BLaER1 treated with 17β-estradiol and CSF1 and Interleukin-3, amounts not matched to agents 10 nM and 100 nM (cell line): ENCODE data around the gene SHBG.
A peak's percentile ranks its signal among the peaks of the same experiment; 100 is the strongest.

Source experiments
- H3K27ac ChIP-seq, 11 experiments: shearing (Covaris generic); formaldehyde crosslinking; 2 replicates each; pipeline ENCODE4 v1.8.1; 2022
- H3K27me3 ChIP-seq, 11 experiments: shearing (Covaris generic); formaldehyde crosslinking; 2 replicates each; pipeline ENCODE4 v1.8.1; 2022
- H3K36me3 ChIP-seq, 11 experiments: shearing (Covaris generic); formaldehyde crosslinking; 2 replicates each; pipeline ENCODE4 v1.8.1; 2022
- H3K4me1 ChIP-seq, 10 experiments: shearing (Covaris generic); formaldehyde crosslinking; 2 replicates each; pipeline ENCODE4 v1.8.1; 2022
- H3K4me2 ChIP-seq, 11 experiments: shearing (Covaris generic); formaldehyde crosslinking; 2 replicates each; pipeline ENCODE4 v1.8.1; 2022
- H3K4me3 ChIP-seq, 10 experiments: shearing (Covaris generic); formaldehyde crosslinking; 2 replicates each; pipeline ENCODE4 v1.8.1; 2022
- H3K9ac ChIP-seq, 11 experiments: shearing (Covaris generic); formaldehyde crosslinking; 2 replicates each; pipeline ENCODE4 v1.8.1; 2022
- H3K9me3 ChIP-seq, 11 experiments: shearing (Covaris generic); formaldehyde crosslinking; replicated peaks in 1 of 11; 2 replicates each; pipeline ENCODE4 v1.8.1; 2022
- H4K20me1 ChIP-seq, 11 experiments: shearing (Covaris generic); formaldehyde crosslinking; 2 replicates each; pipeline ENCODE4 v1.8.1; 2022
- Cebpa-rat ChIP-seq, 11 experiments: shearing (Covaris generic); IDR thresholded peaks; 2 replicates each; pipeline ENCODE4 v1.8.1; 2022

Gene SHBG

GRCh38 chr17:7587420-7588151 is 42.3 kb upstream of the SHBG start:
- no peaks in the 10 kb centered on the region for H3K27me3 ChIP-seq
- peaks cover 43 to 71% (median 62%) of the 10 kb centered on the region in 10 experiments for H3K4me1 ChIP-seq
- H3K27ac ChIP-seq, result peak overlapping the region in 9 of 11 experiments; percentile 27 to 55 (median 48); a peak in 16 of 22 replicates
- no peak for TF ChIP-seq Cebpa-rat (IDR thresholded peaks at IDR 0.05)
- peak overlapping the region in 10 of 11 experiments; percentile 17 to 95 (median 48); a peak in 19 of 22 replicates for H3K4me2 ChIP-seq
- peaks cover 0 to 48% (median 12%) of the 10 kb centered on the region in 11 experiments; a peak in 14 of 22 replicates for H4K20me1 ChIP-seq
- H3K9ac ChIP-seq, result peak overlapping the region; percentile 33 to 60 (median 52); a peak in 16 of 22 replicates
- no peaks in the 10 kb centered on the region for H3K9me3 ChIP-seq
- 0 out of 20 replicates have a peak overlapping the region, but pooled peaks of 1 of the 10 experiments have one; percentile 5 for H3K4me3 ChIP-seq
- H3K36me3 ChIP-seq, result peaks cover 32 to 77% (median 66%) of the 10 kb centered on the region in 11 experiments

GRCh38 chr17:7588553-7589203 is 41.3 kb upstream of the SHBG start:
- Histone ChIP-seq H3K4me3 (no peak overlapping the region), H3K9me3 (no peaks in the 10 kb centered on the region), H3K4me2 (peak overlapping the region in 6 of 11 experiments; percentile 48 to 95 (median 57); a peak in 11 of 22 replicates), H3K9ac (peak overlapping the region in 9 of 11 experiments; percentile 15 to 60 (median 49); a peak in 11 of 22 replicates), H3K36me3 (peaks cover 37 to 85% (median 75%) of the 10 kb centered on the region in 11 experiments), H3K27ac (peak overlapping the region in 6 of 11 experiments; percentile 6 to 53 (median 36); a peak in 6 of 22 replicates), H3K4me1 (peaks cover 33 to 62% (median 53%) of the 10 kb centered on the region in 10 experiments), H3K27me3 (no peaks in the 10 kb centered on the region), H4K20me1 (peaks cover 0 to 53% (median 12%) of the 10 kb centered on the region in 11 experiments; a peak in 13 of 22 replicates)
- no peak for TF ChIP-seq Cebpa-rat (IDR thresholded peaks at IDR 0.05)

- H3K27me3 ChIP-seq, result no peaks in the 10 kb centered on the region
- no peak for TF ChIP-seq Cebpa-rat (IDR thresholded peaks at IDR 0.05)
- H3K9ac ChIP-seq, result peak overlapping the region in 10 of 11 experiments; percentile 8 to 67 (median 48); a peak in 16 of 22 replicates
- H3K4me3 ChIP-seq, result no peak overlapping the region
- no peaks in the 10 kb centered on the region for H3K9me3 ChIP-seq
- peaks cover 31 to 60% (median 51%) of the 10 kb centered on the region in 10 experiments for H3K4me1 ChIP-seq
- H3K4me2 ChIP-seq, result peak overlapping the region; percentile 27 to 95 (median 59); a peak in 21 of 22 replicates
- peaks cover 44 to 91% (median 81%) of the 10 kb centered on the region in 11 experiments for H3K36me3 ChIP-seq
- peak overlapping the region in 3 of 11 experiments; percentile 27 to 39 (median 32); a peak in 3 of 22 replicates for H3K27ac ChIP-seq
- peaks cover 0 to 55% (median 12%) of the 10 kb centered on the region in 11 experiments; a peak in 13 of 22 replicates for H4K20me1 ChIP-seq
Measured at GRCh38 chr17:7589204-7589868, 40.6 kb upstream of the SHBG start.

- Histone ChIP-seq H3K4me3 (no peak within 1 kb of the TSS), H3K27me3 (no peaks in the 10 kb centered on the region), H3K36me3 (peaks cover 51 to 96% (median 88%) of the 10 kb centered on the region in 11 experiments), H3K27ac (peak within 1 kb of the TSS in 4 of 11 experiments; percentile 6 to 39 (median 30); a peak in 4 of 22 replicates), H3K9me3 (no peaks in the 10 kb centered on the region), H3K4me1 (peaks cover 24 to 52% (median 44%) of the 10 kb centered on the region in 10 experiments), H4K20me1 (peaks cover 0 to 55% (median 12%) of the 10 kb centered on the region in 11 experiments; a peak in 13 of 22 replicates), H3K4me2 (peak within 1 kb of the TSS; percentile 27 to 95 (median 59); a peak in 21 of 22 replicates), H3K9ac (peak within 1 kb of the TSS in 10 of 11 experiments; percentile 8 to 67 (median 48); a peak in 17 of 22 replicates)
- TF ChIP-seq Cebpa-rat (IDR thresholded peaks at IDR 0.05), result no peak
Measured at GRCh38 chr17:7589891-7590691, 39.8 kb upstream of the SHBG start, which contains the start of gene SOX15. SOX15 (minus strand) TSS chr17:7590094; CDS start chr17:7589676, 418 bp downstream.

- no peak for TF ChIP-seq Cebpa-rat (IDR thresholded peaks at IDR 0.05)
- Histone ChIP-seq H3K9me3 (no peaks in the 10 kb centered on the region), H3K4me3 (no peak overlapping the region), H3K27ac (0 out of 22 replicates have a peak overlapping the region, but pooled peaks of 1 of the 11 experiments have one; percentile 6), H3K9ac (peak overlapping the region in 8 of 11 experiments; percentile 4 to 42 (median 26); a peak in 6 of 22 replicates), H3K4me2 (no peak overlapping the region), H3K27me3 (no peaks in the 10 kb centered on the region), H3K4me1 (peaks cover 17 to 46% (median 37%) of the 10 kb centered on the region in 10 experiments), H3K36me3 (peaks cover 58 to 96% (median 89%) of the 10 kb centered on the region in 11 experiments), H4K20me1 (peaks cover 0 to 55% (median 12%) of the 10 kb centered on the region in 11 experiments; a peak in 13 of 22 replicates)
Measured at GRCh38 chr17:7590743-7591142, 39.2 kb upstream of the SHBG start.

- Histone ChIP-seq H3K9ac (0 out of 22 replicates have a peak overlapping the region, but pooled peaks of 1 of the 11 experiments have one; percentile 37), H3K27ac (no peak overlapping the region), H4K20me1 (peaks cover 0 to 55% (median 12%) of the 10 kb centered on the region in 11 experiments; a peak in 13 of 22 replicates), H3K9me3 (no peaks in the 10 kb centered on the region), H3K4me1 (peaks cover 17 to 37% (median 29%) of the 10 kb centered on the region in 10 experiments), H3K4me3 (no peak overlapping the region), H3K4me2 (no peak overlapping the region), H3K27me3 (no peaks in the 10 kb centered on the region), H3K36me3 (peaks cover 66 to 96% (median 90%) of the 10 kb centered on the region in 11 experiments)
- TF ChIP-seq Cebpa-rat (IDR thresholded peaks at IDR 0.05), result no peak
Measured at GRCh38 chr17:7591596-7591995, 38.3 kb upstream of the SHBG start.

- 0 out of 22 replicates have a peak overlapping the region, but pooled peaks of 2 of the 11 experiments have one; percentile 8 to 15 for H3K9ac ChIP-seq
- peaks cover 70 to 97% (median 90%) of the 10 kb centered on the region in 11 experiments for H3K36me3 ChIP-seq
- H3K27ac ChIP-seq, result no peak overlapping the region
Measured at GRCh38 chr17:7592422-7593021, 37.4 kb upstream of the SHBG start.

More at GRCh38 chr17:7592422-7593021, 37.4 kb upstream of the SHBG start:
- Histone ChIP-seq H3K4me1 (peaks cover 11 to 29% (median 21%) of the 10 kb centered on the region in 10 experiments), H3K4me2 (no peak overlapping the region), H3K9me3 (no peaks in the 10 kb centered on the region), H3K4me3 (no peak overlapping the region), H4K20me1 (peaks cover 0 to 55% (median 12%) of the 10 kb centered on the region in 11 experiments; a peak in 13 of 22 replicates), H3K27me3 (no peaks in the 10 kb centered on the region)
- no peak for TF ChIP-seq Cebpa-rat (IDR thresholded peaks at IDR 0.05)
